Frontal cortex (tissue), 1 donor: ENCODE data around the gene GPS1. TPM values are rescaled to one million over a fixed set of nuclear protein-coding genes. Genes with fewer than 3 reads are reported as not detected.

Experiments used
- total RNA-seq: library from RNA; depleted of rRNA; stranded (reverse); fragments of >200 nt; gene quantifications from one replicate; pipeline ENCODE4 v1.2.3, GENCODE V29; 2014

The GPS1 gene
- total RNA-seq, 1 donor from 2014 or later = 73.8 TPM

Other genes starting within 250 kb of the GPS1 start
- gene GCGR, start 247.7 kb upstream of the GPS1 start, total RNA-seq = not detected
- gene MCRIP1, start 218.6 kb upstream of the GPS1 start, total RNA-seq = 86.4 TPM
- gene PPP1R27, start 216.8 kb upstream of the GPS1 start, total RNA-seq = not detected
- gene P4HB, start 191.4 kb upstream of the GPS1 start, total RNA-seq = 66.0 TPM
- gene ARHGDIA, start 180.6 kb upstream of the GPS1 start, total RNA-seq = 22.4 TPM
- 92.1 TPM for gene ALYREF, start 160.3 kb upstream of the GPS1 start, total RNA-seq
- gene ANAPC11, start 160.2 kb upstream of the GPS1 start, total RNA-seq = 60.3 TPM
- 1.2 TPM for gene NPB, start 149.7 kb upstream of the GPS1 start, total RNA-seq
- gene PCYT2, start 140.5 kb upstream of the GPS1 start, total RNA-seq = 28.9 TPM
- gene SIRT7, start 133.7 kb upstream of the GPS1 start, total RNA-seq = 8.6 TPM
- gene MAFG, start 124.2 kb upstream of the GPS1 start, total RNA-seq = 13.9 TPM
- 15.9 TPM for gene PYCR1, start 114.6 kb upstream of the GPS1 start, total RNA-seq
- gene MYADML2, start 104.7 kb upstream of the GPS1 start, total RNA-seq = 0.41 TPM
- under 0.01 TPM for gene NOTUM, start 90.7 kb upstream of the GPS1 start, total RNA-seq
- gene ASPSCR1, start 74.3 kb upstream of the GPS1 start, total RNA-seq = 13.5 TPM
- 31.0 TPM for gene CENPX, start 29.0 kb upstream of the GPS1 start, total RNA-seq
- 14.3 TPM for gene LRRC45, start 28.6 kb upstream of the GPS1 start, total RNA-seq
- 110 TPM for gene RAC3, start 20.2 kb upstream of the GPS1 start, total RNA-seq
- 25.7 TPM for gene DCXR, start 14.2 kb upstream of the GPS1 start, total RNA-seq
- 21.2 TPM for gene RFNG, start 87 bp upstream of the GPS1 start, total RNA-seq
- 18.8 TPM for gene DUS1L, start 13.9 kb downstream of the GPS1 start, total RNA-seq
- gene FASN, start 46.3 kb downstream of the GPS1 start, total RNA-seq = 92.1 TPM
- 17.1 TPM for gene CCDC57, start 160.9 kb downstream of the GPS1 start, total RNA-seq
- 2.0 TPM for gene SLC16A3, start 177.1 kb downstream of the GPS1 start, total RNA-seq
- gene CSNK1D, start 221.8 kb downstream of the GPS1 start, total RNA-seq = 22.8 TPM